BE2C (cell line): ENCODE data around the gene RET.

Experiments used
- DNase-seq: peaks from one replicate; pipeline ENCODE4 v3.0.0-alpha.2; 2020
- H3K27me3 ChIP-seq: fragments of 250-450 bp; sonication (Bioruptor Pico); 2 replicates; pipeline ENCODE4 v1.5.1; 2020; ENCODE audit warnings: mild to moderate bottlenecking
- H3K36me3 ChIP-seq: fragments of 250-450 bp; sonication (Bioruptor Pico); 2 replicates; pipeline ENCODE4 v1.5.1; 2020; ENCODE audit warnings: mild to moderate bottlenecking
- H3K4me1 ChIP-seq: fragments of 250-450 bp; sonication (Bioruptor Pico); 2 replicates; pipeline ENCODE4 v1.5.1; 2020
- H3K4me3 ChIP-seq: 2 replicates; pipeline ENCODE4 v1.5.1; 2011; ENCODE audit warnings: low read depth, low read length
- H3K9me3 ChIP-seq: fragments of 250-450 bp; sonication (Bioruptor Pico); 2 replicates; pipeline ENCODE4 v1.5.1; 2020
- TF ChIP-seq, protein P1 (sequence below): IDR thresholded peaks from 2 replicates; pipeline ENCODE4 v1.5.1; 2012; ENCODE audit warnings: mild to moderate bottlenecking, low read depth, low read length

Gene RET

DNA sequence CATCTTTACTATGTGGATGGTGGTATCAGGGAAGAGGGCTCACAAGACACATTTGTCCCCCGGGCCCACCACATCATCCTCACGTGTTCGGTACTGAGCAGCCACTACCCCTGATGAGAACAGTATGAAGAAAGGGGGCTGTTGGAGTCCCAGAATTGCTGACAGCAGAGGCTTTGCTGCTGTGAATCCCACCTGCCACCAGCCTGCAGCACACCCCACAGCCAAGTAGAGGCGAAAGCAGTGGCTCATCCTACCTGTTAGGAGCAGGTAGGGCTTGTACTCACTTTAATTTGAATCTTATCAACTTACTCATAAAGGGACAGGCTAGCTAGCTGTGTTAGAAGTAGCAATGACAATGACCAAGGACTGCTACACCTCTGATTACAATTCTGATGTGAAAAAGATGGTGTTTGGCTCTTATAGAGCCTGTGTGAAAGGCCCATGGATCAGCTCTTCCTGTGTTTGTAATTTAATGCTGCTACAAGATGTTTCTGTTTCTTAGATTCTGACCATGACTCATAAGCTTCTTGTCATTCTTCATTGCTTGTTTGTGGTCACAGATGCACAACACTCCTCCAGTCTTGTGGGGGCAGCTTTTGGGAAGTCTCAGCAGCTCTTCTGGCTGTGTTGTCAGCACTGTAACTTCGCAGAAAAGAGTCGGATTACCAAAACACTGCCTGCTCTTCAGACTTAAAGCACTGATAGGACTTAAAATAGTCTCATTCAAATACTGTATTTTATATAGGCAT, 52.3 kb downstream of the RET start:
- Histone ChIP-seq H3K27me3 (no peaks in the 10 kb centered on the region; the same call in 1 of the 2 replicates), H3K9me3 (no peaks in the 10 kb centered on the region), H3K36me3 (peaks cover 63% of the 10 kb centered on the region), H3K4me1 (no peaks in the 10 kb centered on the region), H3K4me3 (no peak overlapping the region)
- DNase-seq = no peak
- TF ChIP-seq, protein P1, sequence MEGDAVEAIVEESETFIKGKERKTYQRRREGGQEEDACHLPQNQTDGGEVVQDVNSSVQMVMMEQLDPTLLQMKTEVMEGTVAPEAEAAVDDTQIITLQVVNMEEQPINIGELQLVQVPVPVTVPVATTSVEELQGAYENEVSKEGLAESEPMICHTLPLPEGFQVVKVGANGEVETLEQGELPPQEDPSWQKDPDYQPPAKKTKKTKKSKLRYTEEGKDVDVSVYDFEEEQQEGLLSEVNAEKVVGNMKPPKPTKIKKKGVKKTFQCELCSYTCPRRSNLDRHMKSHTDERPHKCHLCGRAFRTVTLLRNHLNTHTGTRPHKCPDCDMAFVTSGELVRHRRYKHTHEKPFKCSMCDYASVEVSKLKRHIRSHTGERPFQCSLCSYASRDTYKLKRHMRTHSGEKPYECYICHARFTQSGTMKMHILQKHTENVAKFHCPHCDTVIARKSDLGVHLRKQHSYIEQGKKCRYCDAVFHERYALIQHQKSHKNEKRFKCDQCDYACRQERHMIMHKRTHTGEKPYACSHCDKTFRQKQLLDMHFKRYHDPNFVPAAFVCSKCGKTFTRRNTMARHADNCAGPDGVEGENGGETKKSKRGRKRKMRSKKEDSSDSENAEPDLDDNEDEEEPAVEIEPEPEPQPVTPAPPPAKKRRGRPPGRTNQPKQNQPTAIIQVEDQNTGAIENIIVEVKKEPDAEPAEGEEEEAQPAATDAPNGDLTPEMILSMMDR = no peak

DNA sequence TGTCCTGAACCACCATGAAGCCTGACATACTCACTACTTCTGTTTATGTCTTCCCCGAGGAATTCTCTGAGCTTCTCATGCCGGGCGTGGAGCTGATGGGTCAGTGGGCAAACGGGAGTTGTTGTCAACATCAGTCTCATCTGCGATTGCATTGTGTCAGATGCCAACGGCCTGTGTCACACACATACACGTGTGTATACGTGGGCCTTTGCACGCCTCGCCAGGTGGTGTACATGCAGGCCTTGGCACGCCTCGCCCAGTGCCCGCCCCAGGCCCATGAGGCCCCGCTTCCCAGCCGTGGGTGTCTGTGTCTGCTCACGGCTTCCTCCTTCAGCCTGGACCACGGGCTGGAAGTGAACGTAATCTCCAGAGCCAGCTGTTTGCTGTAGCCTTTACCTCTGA, 53.9 kb downstream of the RET start:
- Histone ChIP-seq H3K36me3 (peaks cover 47% of the 10 kb centered on the region), H3K27me3 (no peaks in the 10 kb centered on the region; the same call in 1 of the 2 replicates), H3K4me3 (no peak overlapping the region), H3K4me1 (no peaks in the 10 kb centered on the region), H3K9me3 (no peaks in the 10 kb centered on the region)
- TF ChIP-seq, protein P1 = no peak
- DNase-seq = no peak

DNA sequence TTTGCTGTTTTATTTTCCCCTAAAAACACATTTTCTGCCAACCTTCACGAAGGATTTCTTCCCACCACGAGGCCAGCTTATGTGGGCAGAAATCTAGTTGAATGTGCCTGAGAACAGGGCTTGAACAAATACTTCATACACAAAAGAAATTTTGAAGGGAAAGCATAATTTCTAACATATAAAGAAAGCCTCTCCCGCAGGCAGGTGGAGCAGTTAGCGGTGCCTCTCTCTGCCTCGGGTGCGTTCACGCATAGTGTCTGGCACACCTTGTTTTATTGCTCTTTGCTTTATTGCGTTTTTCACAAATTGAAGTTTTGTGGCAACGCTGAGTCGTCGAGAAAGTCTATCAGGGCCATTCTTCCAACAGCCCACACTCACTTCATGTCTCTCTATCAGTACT, 54.4 kb downstream of the RET start:
- Histone ChIP-seq H3K27me3 (no peaks in the 10 kb centered on the region; the same call in 1 of the 2 replicates), H3K36me3 (peaks cover 42% of the 10 kb centered on the region), H3K4me3 (no peak overlapping the region), H3K9me3 (no peaks in the 10 kb centered on the region), H3K4me1 (no peaks in the 10 kb centered on the region)
- TF ChIP-seq, protein P1 = no peak
- DNase-seq = no peak

DNA sequence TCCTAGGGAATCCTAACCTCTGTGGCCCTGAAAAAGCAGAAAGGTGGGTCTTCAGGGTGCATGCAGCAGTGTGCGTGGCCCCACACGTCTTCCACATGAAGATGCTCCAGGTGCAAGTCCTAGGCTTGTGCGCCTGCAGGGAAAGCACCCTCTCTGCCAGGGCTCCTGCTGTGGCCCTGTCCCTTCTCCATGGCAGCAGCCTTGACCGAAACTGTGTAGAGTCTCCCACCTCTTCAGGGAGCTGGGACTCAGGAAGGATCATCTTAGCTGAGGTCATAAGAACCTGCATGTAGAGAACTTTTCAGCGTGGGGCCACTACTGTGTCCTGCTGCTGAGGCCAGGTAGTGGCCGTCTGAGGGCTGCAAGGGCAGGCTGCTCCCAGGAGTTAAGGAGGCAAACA, 55.0 kb downstream of the RET start:
- no peaks in the 10 kb centered on the region for H3K4me1 ChIP-seq
- TF ChIP-seq, protein P1 = no peak

DNA sequence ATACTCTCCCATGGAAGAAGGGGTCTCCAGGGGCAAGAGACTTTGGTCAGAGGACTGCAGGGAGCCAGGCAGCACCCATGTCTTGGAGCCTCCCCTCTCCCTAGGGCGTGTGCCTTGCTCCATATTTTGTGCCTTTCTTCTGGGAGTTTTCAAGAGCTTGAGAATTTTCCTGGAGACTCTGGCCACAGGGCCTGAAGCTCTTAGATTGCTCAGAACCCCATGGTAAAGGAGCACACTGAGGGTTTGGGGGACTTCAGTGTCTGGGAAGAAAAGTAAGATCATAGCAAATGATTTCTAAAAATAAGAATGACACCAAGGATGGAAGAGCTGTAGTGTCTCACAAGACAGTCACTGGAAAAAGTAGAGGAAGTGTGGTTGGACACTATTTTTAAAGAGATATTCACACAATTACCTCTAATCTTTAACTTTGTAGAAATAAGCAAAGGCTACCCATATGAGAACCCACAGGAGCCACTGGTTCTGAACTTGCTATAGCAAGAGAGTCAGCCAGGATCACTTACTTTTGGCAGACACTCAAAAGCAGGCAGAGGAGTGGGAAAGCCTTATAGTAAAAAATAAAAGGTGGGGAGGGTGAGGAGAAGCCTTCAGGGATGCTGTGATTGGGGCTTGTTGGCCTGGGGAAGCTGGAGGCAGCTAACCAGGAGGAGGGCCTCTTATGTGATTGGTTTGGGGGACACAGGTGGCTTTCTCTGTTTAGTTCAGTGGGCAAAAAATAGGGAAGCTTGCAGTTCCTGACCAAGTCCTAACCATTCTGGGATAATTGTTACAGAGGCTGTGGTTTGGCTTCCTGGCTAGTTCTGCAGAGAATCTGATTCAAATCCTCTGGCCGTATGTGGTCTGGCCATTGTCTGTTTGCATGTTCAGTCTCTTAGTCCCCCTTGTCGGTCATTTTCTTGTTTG, 56.3 kb downstream of the RET start:
- Histone ChIP-seq H3K36me3 (peaks cover 23% of the 10 kb centered on the region), H3K9me3 (no peaks in the 10 kb centered on the region), H3K4me3 (no peak overlapping the region), H3K27me3 (no peaks in the 10 kb centered on the region; the same call in 1 of the 2 replicates), H3K4me1 (no peaks in the 10 kb centered on the region)
- no peak for DNase-seq
- TF ChIP-seq, protein P1 = no peak

More for the DNA sequence above, 55.0 kb downstream of the RET start:
- Histone ChIP-seq H3K9me3 (no peaks in the 10 kb centered on the region), H3K27me3 (no peaks in the 10 kb centered on the region; the same call in 1 of the 2 replicates), H3K36me3 (peaks cover 35% of the 10 kb centered on the region), H3K4me3 (no peak overlapping the region)
- DNase-seq = no peak
